Activated naive CD8-positive, alpha-beta T cell treated with anti-CD3 and anti-CD28 coated beads, Interleukin-2, amount 10 ng/mL, durations not matched to agents 7 days and 5 days (primary cell): ENCODE results near the gene LDLRAD3. TPM values are rescaled to one million over a fixed set of nuclear protein-coding genes. Genes with fewer than 3 reads are reported as not detected.
"Not testable (repeated sequence)": the region's sequence is repeated elsewhere in the genome, so short reads cannot be mapped to it uniquely, and the experiment has no call there.

Experiments
- ATAC-seq: fragments of 150-1000 bp; cut with Tn5 transposase; one replicate; pipeline ENCODE4 v1.10.0; 2021; ENCODE audit warnings: low read depth, moderate library complexity
- POLR2A ChIA-PET: fragments of 350-600 bp; sonication (Branson Sonifier 250); formaldehyde crosslinking; loops from one replicate; lab custom pipeline; 2021; ENCODE audit warnings: antibody characterized with exemption; lab: Charles Lee
- DNase-seq: peaks from one replicate; pipeline ENCODE4 v3.0.0; 2021
- H3K27ac Mint-ChIP-seq: one replicate; pipeline ENCODE4 v1.8.0; 2022; ENCODE audit warnings: mild to moderate bottlenecking, mixed read lengths
- H3K27me3 Mint-ChIP-seq: one replicate; pipeline ENCODE4 v1.8.0; 2022; ENCODE audit warnings: mild to moderate bottlenecking, moderate library complexity, mixed read lengths
- H3K36me3 Mint-ChIP-seq: one replicate; pipeline ENCODE4 v1.8.0; 2021; ENCODE audit warnings: mild to moderate bottlenecking, mixed read lengths
- H3K4me1 Mint-ChIP-seq: one replicate; pipeline ENCODE4 v1.8.0; 2021; ENCODE audit warnings: mixed read lengths
- H3K4me3 Mint-ChIP-seq: one replicate; pipeline ENCODE4 v1.8.0; 2022; ENCODE audit warnings: mild to moderate bottlenecking, moderate library complexity, mixed read lengths
- H3K9me3 Mint-ChIP-seq: one replicate; pipeline ENCODE4 v1.8.0; 2021; ENCODE audit warnings: mixed read lengths
- total RNA-seq, 2 experiments: library from RNA; stranded (reverse); gene quantifications; one replicate each; pipeline ENCODE4 v1.2.3, GENCODE V29; 2021

LDLRAD3 gene, protein sequence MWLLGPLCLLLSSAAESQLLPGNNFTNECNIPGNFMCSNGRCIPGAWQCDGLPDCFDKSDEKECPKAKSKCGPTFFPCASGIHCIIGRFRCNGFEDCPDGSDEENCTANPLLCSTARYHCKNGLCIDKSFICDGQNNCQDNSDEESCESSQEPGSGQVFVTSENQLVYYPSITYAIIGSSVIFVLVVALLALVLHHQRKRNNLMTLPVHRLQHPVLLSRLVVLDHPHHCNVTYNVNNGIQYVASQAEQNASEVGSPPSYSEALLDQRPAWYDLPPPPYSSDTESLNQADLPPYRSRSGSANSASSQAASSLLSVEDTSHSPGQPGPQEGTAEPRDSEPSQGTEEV
- total RNA-seq: under 1 TPM in 1 of 2 experiments, not detected in 1; 0.09 TPM

DNA sequence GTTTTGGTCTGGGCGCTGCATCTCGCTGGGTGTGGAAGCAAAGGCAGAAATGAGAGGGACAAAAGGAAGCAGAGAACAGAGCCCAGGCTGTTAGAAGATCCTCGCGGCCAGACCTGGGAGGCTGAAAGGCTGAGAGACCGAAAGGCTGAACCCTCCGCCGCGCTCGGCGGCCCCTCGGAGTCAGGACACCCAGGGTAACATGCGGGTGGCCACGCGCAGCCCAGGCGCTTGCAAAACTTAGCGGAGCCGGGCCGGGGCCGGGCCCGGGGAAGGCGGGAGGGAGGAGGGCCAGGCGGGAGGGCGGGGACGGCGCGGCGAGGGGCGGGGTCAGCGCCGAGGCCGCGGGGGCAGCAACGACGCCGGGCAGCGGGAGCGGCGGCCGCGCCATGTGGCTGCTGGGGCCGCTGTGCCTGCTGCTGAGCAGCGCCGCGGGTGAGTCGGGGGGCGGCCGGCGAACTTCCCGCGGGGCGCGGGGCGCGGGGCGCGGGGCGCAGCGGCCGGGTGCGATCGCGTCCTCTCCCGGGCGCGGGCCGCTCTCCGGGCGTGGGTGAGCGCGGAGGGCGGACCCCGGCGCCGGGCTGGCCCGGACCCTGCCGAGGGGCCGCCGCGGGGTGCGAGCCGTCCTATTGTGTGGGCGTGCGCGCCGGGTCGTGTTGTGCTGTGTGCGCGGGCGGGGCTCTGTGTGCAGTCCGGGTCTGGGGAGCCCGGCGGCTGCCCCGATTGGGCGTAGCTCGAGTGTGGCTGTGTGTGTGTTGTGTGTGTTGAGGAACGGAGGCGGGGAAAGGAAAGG, at the start of gene LDLRAD3:
Gene LDLRAD3, plus strand, starts transcription at position 350 of the 790 bp plus-strand sequence. Its CDS starts 37 bp downstream, at position 387.
- Mint-ChIP-seq H3K27me3 (peaks cover 51% of the 10 kb centered on the region), H3K9me3 (no peaks in the 10 kb centered on the region), H3K36me3 (no peaks in the 10 kb centered on the region), H3K4me1 (peaks cover 3% of the 10 kb centered on the region), H3K4me3 (peak within 1 kb of the TSS; percentile 78), H3K27ac (no peak within 1 kb of the TSS)
- peak; percentile 60 for DNase-seq
- POLR2A ChIA-PET: no interaction called here
- ATAC-seq: peak; percentile 79

DNA sequence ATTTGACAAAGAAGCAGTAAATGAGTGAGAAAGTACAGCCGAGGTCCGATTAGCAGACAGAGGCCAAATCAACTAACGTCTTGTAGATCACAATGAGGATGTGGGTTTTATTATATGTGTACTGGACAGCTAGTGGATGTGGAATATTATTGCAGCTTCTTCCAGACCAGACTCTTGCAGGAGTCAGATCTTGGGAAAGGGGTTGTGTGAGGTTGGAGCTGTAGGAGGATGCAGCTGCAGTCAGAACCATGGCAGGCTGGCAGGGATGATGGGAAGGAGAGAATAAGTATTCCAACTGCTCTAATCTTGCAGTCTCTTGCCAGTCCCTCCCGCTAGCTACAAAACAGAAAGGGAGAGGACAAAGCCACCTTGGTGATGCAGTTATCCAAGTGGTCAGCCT, 46.8 kb upstream of the LDLRAD3 start:
- H3K4me1 Mint-ChIP-seq: no peaks in the 10 kb centered on the region
- H3K36me3 Mint-ChIP-seq: no peaks in the 10 kb centered on the region
- POLR2A ChIA-PET: no interaction called here
- H3K27ac Mint-ChIP-seq: no peak overlapping the region
- ATAC-seq (no peak), DNase-seq (no peak)
- peaks cover 5% of the 10 kb centered on the region for H3K27me3 Mint-ChIP-seq
- peaks cover 4% of the 10 kb centered on the region for H3K9me3 Mint-ChIP-seq
- no peak overlapping the region for H3K4me3 Mint-ChIP-seq

DNA sequence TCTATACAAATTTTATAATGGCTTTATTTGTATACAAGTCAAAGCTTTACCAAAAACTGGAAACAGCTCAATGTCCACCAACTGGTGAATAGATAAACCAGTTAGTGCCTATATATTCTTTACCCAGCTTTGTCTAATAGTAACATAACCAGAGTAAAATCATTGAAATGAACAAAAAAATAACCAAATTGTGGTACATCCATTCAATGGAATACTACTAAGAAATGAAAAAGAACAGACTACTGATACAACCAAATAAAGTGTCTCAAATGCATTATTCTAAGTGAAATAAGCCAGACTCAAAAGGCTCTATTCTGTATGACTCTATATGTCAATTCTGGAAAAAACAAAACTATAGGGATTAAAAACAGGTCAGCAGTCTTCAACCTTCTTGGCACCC, 40.9 kb upstream of the LDLRAD3 start:
- POLR2A ChIA-PET: no interaction called here
- no peak for ATAC-seq
- no peak for DNase-seq
- Mint-ChIP-seq H3K27ac (no peak overlapping the region), H3K4me1 (peaks cover under 1% of the 10 kb centered on the region), H3K36me3 (no peaks in the 10 kb centered on the region), H3K4me3 (no peak overlapping the region), H3K27me3 (peaks cover 6% of the 10 kb centered on the region), H3K9me3 (peaks cover 6% of the 10 kb centered on the region)

DNA sequence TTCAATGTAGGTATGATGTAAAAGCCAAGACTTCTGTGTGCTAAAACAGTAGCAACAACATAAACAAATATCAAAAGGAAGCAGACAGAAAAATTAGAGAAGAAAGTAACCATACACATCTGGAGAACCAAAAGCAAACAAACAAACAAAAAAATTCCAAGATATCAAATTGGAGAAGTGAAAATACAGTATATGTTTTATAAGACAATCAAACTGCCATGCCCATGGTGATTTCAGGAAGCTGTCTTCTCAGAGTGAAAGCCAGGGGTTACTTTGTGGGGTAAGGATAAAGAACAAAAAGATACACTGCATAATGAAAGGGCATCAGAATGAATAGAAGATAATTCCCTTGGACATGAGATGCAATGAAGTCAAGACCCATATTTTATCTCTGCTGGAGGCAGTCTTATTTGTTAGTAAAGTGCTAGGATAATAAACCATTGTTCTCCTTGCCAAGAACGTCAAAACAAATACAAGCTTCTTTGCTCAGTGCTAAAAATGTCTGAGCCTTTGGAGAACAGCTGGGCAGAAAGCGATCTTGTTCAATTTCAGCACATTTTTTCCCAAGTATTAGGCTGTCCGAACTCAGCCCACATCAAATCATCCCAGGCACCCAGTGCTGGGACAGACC, 38.1 kb upstream of the LDLRAD3 start:
- ATAC-seq (no peak), DNase-seq (no peak)
- Mint-ChIP-seq H3K4me3 (no peak overlapping the region), H3K9me3 (peaks cover 5% of the 10 kb centered on the region), H3K36me3 (no peaks in the 10 kb centered on the region), H3K27me3 (peaks cover 9% of the 10 kb centered on the region), H3K27ac (no peak overlapping the region), H3K4me1 (peaks cover 1% of the 10 kb centered on the region)
- POLR2A ChIA-PET: no interaction called here

DNA sequence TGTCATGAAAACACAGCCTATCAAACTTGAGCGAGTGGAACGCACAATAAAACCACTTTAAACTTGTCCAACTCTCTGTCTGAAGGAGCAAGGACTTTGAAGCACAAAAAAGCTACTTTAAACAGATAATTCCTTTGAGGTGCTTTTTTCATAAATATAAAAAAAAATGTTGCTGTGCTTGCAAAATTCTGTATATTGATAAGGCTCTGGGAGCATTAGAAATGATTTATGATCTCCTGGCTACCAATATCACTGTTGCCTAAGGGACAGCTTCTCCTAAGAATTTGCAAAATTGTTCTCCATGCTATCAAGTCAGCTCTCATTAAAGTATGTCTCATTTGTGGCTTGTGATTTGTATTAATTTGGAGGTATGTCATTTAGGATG, 37.6 kb upstream of the LDLRAD3 start:
- no peak for DNase-seq
- Mint-ChIP-seq H3K9me3 (peaks cover 2% of the 10 kb centered on the region), H3K27me3 (peaks cover 9% of the 10 kb centered on the region), H3K4me3 (no peak overlapping the region), H3K27ac (no peak overlapping the region), H3K36me3 (no peaks in the 10 kb centered on the region), H3K4me1 (peaks cover 1% of the 10 kb centered on the region)
- POLR2A ChIA-PET: no interaction called here
- no peak for ATAC-seq

DNA sequence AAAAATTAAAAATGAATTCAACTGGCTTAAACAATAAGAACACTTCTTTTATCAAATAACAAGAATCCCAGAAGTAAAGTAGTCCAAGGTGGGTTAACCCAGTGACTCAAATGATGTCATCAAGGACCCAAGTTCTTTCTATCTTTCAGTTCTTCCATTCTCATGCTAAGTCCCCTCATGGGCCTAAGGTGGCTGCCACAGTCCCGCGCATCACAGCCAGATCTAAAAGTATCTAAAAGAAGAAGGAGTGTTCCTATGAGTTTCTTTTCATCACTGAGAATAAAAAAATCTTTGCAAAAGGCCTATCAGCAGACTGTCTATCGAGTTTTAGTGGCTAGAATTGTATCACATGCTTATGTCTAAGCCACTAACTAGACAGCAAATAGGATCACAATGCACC, 37.2 kb upstream of the LDLRAD3 start:
- H3K27ac Mint-ChIP-seq: no peak overlapping the region
- peaks cover 1% of the 10 kb centered on the region for H3K4me1 Mint-ChIP-seq
- no peak overlapping the region for H3K4me3 Mint-ChIP-seq
- H3K9me3 Mint-ChIP-seq: peaks cover 2% of the 10 kb centered on the region
- no peaks in the 10 kb centered on the region for H3K36me3 Mint-ChIP-seq
- ATAC-seq (no peak), DNase-seq (no peak)
- POLR2A ChIA-PET: no interaction called here
- H3K27me3 Mint-ChIP-seq: peaks cover 9% of the 10 kb centered on the region

DNA sequence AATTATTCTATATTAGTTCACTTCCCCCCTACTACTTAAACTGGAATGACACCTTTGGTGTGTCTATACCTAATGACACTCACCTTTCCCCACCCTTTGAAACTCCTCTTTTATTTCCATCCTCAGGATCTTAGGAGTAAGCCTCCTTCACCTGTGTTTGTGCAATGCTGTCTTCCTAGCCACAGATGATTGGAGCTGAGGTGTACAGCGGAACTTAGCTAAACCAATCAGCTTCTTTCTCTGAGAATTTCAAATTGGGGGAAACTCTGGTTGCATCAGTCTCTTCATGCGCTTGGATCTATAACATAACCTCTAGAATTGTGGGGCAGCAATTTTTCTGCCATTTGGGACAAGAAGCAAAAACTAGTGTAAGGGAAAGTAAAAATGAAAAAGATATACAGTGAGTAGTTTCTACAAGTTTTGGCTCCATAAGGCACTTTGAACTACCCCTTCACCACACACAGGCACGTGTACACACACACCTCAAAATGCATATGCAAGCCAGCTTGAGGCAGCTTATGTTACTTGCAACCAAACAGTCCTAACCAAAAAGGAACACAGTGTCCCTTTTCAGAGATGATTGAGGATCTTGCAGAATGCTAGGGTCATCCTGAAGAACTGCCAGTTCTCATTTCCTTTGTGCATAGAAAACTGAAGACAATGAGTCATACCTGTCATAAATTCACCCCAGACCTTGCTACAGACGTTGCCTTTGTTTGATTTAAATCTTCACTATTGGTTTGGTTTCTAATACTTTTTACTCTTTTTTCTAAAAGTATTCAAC, 36.0 kb upstream of the LDLRAD3 start:
- ATAC-seq: no peak
- POLR2A ChIA-PET: no interaction called here
- H3K4me1 Mint-ChIP-seq: peaks cover 1% of the 10 kb centered on the region

DNA sequence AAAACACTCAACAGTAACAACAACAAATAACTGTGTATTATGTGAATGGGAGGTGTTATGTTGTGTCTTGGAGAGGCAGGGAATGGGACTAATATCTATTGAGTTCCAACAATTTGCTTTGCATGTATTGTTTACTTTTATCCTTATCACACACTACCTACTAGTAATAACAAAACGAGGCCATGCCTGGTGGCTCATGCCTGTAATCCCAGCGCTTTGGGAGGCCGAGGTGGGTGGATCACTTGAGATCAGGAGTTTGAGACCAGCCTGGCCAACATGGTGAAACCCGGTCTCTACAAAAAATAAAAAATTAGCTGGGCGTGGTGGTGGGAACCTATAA, 35.5 kb upstream of the LDLRAD3 start:
- ATAC-seq, H3K4me1 Mint-ChIP-seq, H3K27ac Mint-ChIP-seq, H3K36me3 Mint-ChIP-seq, H3K27me3 Mint-ChIP-seq, H3K9me3 Mint-ChIP-seq, H3K4me3 Mint-ChIP-seq, DNase-seq, POLR2A ChIA-PET: not testable (repeated sequence)

More for the DNA sequence above, 36.0 kb upstream of the LDLRAD3 start:
- peaks cover 9% of the 10 kb centered on the region for H3K27me3 Mint-ChIP-seq
- no peaks in the 10 kb centered on the region for H3K36me3 Mint-ChIP-seq
- DNase-seq: no peak
- H3K27ac Mint-ChIP-seq: no peak overlapping the region
- no peak overlapping the region for H3K4me3 Mint-ChIP-seq
- peaks cover 2% of the 10 kb centered on the region for H3K9me3 Mint-ChIP-seq

DNA sequence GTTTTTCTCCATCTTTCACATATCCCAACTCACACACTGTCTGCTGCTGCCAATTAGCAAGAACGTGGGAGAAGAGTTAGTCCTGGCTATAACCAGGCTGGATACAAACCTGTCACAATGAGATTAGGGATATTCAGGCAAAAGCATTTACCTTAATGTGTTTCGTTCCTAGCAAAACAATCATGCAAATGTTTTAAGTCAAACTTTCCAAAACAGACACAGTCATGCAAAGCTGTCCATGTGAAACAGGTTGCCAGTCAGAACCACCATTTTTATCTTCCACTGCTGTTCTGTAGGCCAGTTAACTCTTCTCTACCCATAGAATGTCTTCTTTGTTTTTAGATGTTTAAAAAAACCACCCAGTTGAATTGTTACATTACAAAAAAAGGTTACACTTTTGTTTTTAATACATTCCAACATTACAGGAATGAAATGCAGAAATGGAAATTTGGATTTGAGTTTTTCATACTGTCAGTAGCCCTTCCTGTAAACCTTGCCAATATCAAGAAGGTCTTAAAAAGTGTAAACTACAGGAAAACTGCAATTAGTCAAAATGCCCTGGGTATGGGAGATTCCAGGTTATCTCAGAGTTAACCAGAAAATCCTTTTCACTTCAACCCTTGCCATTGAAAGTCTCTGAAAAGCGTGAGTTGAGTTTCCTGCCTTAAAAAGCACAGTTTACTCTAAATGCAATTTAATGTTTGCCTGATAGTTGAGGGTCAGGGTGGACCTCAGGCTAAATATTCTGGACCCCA, 34.2 kb upstream of the LDLRAD3 start:
- ATAC-seq (no peak), DNase-seq (no peak)
- H3K36me3 Mint-ChIP-seq: no peaks in the 10 kb centered on the region
- peaks cover 3% of the 10 kb centered on the region for H3K27me3 Mint-ChIP-seq
- H3K4me3 Mint-ChIP-seq: no peak overlapping the region
- H3K4me1 Mint-ChIP-seq: peaks cover 1% of the 10 kb centered on the region
- POLR2A ChIA-PET: no interaction called here
- H3K9me3 Mint-ChIP-seq: no peaks in the 10 kb centered on the region
- no peak overlapping the region for H3K27ac Mint-ChIP-seq

DNA sequence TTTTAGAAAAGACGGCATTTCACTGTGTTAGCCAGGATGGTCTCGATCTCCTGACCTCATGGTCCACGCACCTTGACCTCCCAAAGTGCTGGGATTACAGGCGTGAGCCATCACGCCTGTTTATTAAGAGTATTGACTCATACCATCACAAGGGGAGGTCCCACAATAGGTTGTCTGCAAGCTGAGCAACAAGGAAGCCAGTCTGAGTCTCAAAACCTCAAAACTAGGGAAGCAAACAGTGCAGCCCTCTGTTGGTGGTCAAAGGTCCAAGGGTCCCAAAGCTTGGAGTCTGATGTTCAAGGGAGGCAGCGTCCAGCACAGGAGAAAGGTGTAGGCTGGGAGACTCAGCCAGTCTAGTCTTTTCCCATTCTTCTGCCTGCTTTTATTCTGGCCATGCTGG, 32.8 kb upstream of the LDLRAD3 start:
- H3K27ac Mint-ChIP-seq: no peak overlapping the region
- DNase-seq: no peak
- H3K9me3 Mint-ChIP-seq: no peaks in the 10 kb centered on the region
- POLR2A ChIA-PET: no interaction called here
- peaks cover 1% of the 10 kb centered on the region for H3K4me1 Mint-ChIP-seq
- H3K27me3 Mint-ChIP-seq: peaks cover 3% of the 10 kb centered on the region
- no peak overlapping the region for H3K4me3 Mint-ChIP-seq
- H3K36me3 Mint-ChIP-seq: no peaks in the 10 kb centered on the region
- no peak for ATAC-seq

DNA sequence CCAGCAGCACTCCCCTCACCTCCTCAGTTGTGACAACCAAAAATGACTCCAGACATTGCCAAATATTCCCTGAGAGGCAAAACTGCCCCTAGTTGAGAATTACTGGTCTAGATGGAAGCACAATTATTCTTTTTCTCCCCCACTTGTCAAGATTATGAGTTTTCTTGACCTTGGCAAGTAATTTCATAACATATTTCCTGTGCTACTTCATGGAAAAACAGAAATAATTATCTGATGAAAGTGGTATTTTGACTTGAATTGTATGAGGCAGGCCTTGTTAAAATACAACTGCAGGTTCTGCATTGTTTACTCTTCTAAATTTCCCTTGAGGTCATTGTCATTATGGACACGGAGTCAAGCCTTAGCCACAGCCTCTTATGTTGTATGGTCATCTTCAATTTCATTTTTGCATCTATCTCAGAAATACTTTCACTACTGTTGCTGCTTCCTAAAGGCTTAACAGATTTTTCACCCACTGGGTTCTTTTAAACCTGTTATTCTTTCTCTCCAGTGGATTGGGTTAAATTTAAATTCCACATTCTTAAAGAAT, 32.2 kb upstream of the LDLRAD3 start:
- H3K4me3 Mint-ChIP-seq: no peak overlapping the region
- no peak overlapping the region for H3K27ac Mint-ChIP-seq
- POLR2A ChIA-PET: no interaction called here
- DNase-seq (no peak), ATAC-seq (no peak)
- H3K9me3 Mint-ChIP-seq: no peaks in the 10 kb centered on the region
- no peaks in the 10 kb centered on the region for H3K36me3 Mint-ChIP-seq
- H3K4me1 Mint-ChIP-seq: peaks cover 1% of the 10 kb centered on the region
- peaks cover 6% of the 10 kb centered on the region for H3K27me3 Mint-ChIP-seq

DNA sequence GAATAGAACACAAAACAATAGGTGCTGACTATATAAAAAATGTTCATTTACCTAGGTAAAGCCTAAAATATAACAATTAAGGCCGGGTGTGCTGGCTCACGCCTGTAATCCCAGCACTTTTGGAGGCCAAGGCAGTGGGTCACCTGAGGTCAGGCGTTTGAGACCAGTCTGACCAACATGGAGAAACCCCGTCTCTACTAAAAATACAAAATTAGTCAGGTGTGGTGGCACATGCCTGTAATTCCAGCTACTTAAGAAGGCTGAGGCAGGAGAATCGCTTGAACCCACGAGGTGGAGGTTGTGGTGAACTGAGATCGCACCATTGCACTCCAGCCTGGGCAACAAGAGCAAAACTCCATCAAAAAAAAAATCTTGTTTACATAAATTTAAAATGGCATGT, 31.4 kb upstream of the LDLRAD3 start:
- H3K9me3 Mint-ChIP-seq, H3K36me3 Mint-ChIP-seq, DNase-seq, H3K4me1 Mint-ChIP-seq, H3K27ac Mint-ChIP-seq, POLR2A ChIA-PET, ATAC-seq, H3K4me3 Mint-ChIP-seq, H3K27me3 Mint-ChIP-seq: not testable (repeated sequence)
